ENCODE data around the gene SHROOM1. TPM values are rescaled to one million over a fixed set of nuclear protein-coding genes. Genes with fewer than 3 reads are reported as not detected.

Gene SHROOM1
- total and polyA plus RNA-seq, 2 donors (not counting 1 experiment from before 2014, with no cell fraction given): 1.3 to 2.3 TPM

DNA sequence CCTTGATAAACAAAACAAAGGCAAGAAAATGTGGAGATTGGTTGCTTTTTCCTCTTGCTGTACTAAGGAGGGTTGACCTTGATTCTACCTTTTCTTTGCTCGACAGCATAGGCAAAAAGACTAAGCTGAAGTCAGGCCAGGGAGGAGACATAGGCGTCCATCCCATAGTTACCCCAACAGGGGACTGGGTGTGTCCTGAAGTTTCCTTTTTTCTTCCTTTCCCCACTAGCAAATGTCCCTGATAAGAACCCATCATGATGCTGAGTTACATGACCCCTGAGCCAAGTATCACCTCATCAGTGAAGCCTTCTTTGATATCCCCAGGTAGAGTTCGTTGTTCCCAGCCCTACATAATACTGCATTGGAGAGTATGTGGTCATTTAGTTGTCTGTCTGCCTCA lies 9.9 kb upstream of the SHROOM1 start:
- Mint-ChIP-seq H3K9me3 (ENCODE audit: insufficient read depth) (no peaks in the 10 kb centered on the region), H3K4me3 (no peak overlapping the region), H3K27ac (no peak overlapping the region), H3K4me1 (peaks cover 2% of the 10 kb centered on the region), H3K27me3 (no peaks in the 10 kb centered on the region)
- ATAC-seq (ENCODE audit: low read depth) (no peak), DNase-seq (no peak)
- Histone ChIP-seq H4K20me1 (ENCODE audit: control insufficient read depth, insufficient read depth, low read length, poor library complexity, severe bottlenecking) (no peaks in the 10 kb centered on the region), H3K4me2 (replicated peaks; ENCODE audit: low read depth, low read length, poor library complexity, severe bottlenecking) (no peak overlapping the region), H3K27ac (ENCODE audit: low read length in 2 of 2) (no peak overlapping the region), H3K27me3 (replicated peaks in 1 of 4; ENCODE audit: control extremely low read depth in 1 of 4, control insufficient read depth in 3 of 4, insufficient read depth in 4 of 4, low read length in 3 of 4) (no peaks in the 10 kb centered on the region), H3K79me2 (ENCODE audit: control insufficient read depth, insufficient read depth, low read length) (no peaks in the 10 kb centered on the region), H2AFZ (ENCODE audit: insufficient read depth, low read depth, low read length, poor library complexity, severe bottlenecking) (no peak overlapping the region), H3K9ac (ENCODE audit: low read length) (no peak overlapping the region), H3K36me3 (replicated peaks in 1 of 2; ENCODE audit: control extremely low read depth in 1 of 2, control insufficient read depth in 1 of 2, extremely low read depth in 1 of 2, insufficient read depth in 2 of 2, low read length in 1 of 2) (no peaks in the 10 kb centered on the region), H3K9me3 (ENCODE audit: control extremely low read depth in 1 of 3, control insufficient read depth in 2 of 3, insufficient read depth in 1 of 3, low read length in 2 of 3) (peaks cover 0 to 4% (median 0%) of the 10 kb centered on the region in 3 donors), H3K4me3 (ENCODE audit: control extremely low read depth in 1 of 5, extremely low read depth in 1 of 5, insufficient read depth in 1 of 5, low read depth in 2 of 5, low read length in 4 of 5) (no peak overlapping the region), H3K4me1 (ENCODE audit: control insufficient read depth in 2 of 2, insufficient read depth in 2 of 2, low read length in 2 of 2) (no peaks in the 10 kb centered on the region)
- TF ChIP-seq EZH2 (IDR thresholded peaks at IDR 0.05; ENCODE audit: borderline replicate concordance, insufficient read depth, low read depth, low read length, poor library complexity, severe bottlenecking) (no peak), CTCF (IDR thresholded peaks at IDR 0.05) (no peak)
- intact Hi-C loops (cut with micrococcal nuclease): no loop called here
- CTCF ChIA-PET: interaction anchor here (1.0 kb wide), 1 partner anchor 11 kb away, joined by 3 read pairs; no protein-coding TSS in a partner anchor
- POLR2A ChIA-PET: interaction anchor here (1.0 kb wide), 1 partner anchor 9 kb away, joined by 3 read pairs; the partner anchor contains the start of gene SHROOM1
- 92% methylated on average over 2 of the region's 3 CpGs for WGBS (ENCODE audit: insufficient coverage)

DNA sequence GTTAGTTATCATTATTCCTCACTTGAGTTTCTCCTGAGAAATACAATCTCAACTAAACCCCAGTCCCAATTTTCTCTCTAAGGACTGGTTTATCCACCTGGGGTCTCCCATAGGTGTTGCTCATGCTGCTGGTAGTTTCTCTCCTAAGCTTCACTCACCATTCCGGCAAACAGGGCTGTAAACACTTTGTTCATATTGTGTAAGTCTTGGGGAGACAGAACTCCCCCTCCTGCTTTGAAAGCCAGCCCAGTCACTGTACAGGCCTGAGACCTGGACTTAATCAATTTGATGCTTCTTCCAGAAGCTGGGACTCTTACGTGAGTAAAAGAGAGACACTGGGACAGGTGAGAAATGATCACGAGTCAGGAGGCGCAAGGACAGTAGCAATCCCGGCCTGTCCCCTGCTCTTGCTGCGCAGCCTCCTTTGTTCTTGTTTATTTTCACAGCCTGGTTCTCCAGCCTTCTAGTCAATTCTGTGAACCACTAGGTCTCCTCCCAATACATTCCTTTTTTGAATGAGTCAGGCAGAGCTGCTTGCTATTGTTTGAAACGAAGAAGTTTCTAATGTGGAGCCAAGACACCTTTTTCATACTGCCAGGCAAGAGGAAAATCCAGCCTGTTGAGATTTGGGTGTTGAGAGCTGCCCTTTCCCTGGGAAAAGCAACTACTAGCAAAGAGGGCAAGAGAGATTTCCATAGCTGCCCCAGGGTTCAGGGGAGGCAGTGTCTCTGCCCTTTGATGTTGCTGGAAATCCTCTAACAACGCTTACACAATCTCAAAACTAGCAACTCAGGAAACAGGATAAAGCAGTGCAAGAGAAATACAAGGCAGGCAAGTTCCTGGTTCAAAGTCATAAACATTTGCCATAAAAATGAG lies 9.2 kb upstream of the SHROOM1 start:
- ChIA-PET CTCF (interaction anchor here (1.0 kb wide), 1 partner anchor 10 kb away, joined by 3 read pairs; no protein-coding TSS in a partner anchor), POLR2A (interaction anchor here (1.0 kb wide), 1 partner anchor 9 kb away, joined by 3 read pairs; the partner anchor contains the start of gene SHROOM1)
- Histone ChIP-seq H4K20me1 (ENCODE audit: control insufficient read depth, insufficient read depth, low read length, poor library complexity, severe bottlenecking) (no peaks in the 10 kb centered on the region), H2AFZ (ENCODE audit: insufficient read depth, low read depth, low read length, poor library complexity, severe bottlenecking) (no peak overlapping the region), H3K9ac (ENCODE audit: low read length) (no peak overlapping the region), H3K36me3 (replicated peaks in 1 of 2; ENCODE audit: control extremely low read depth in 1 of 2, control insufficient read depth in 1 of 2, extremely low read depth in 1 of 2, insufficient read depth in 2 of 2, low read length in 1 of 2) (no peaks in the 10 kb centered on the region), H3K27ac (ENCODE audit: low read length in 2 of 2) (no peak overlapping the region), H3K4me1 (ENCODE audit: control insufficient read depth in 2 of 2, insufficient read depth in 2 of 2, low read length in 2 of 2) (no peaks in the 10 kb centered on the region), H3K79me2 (ENCODE audit: control insufficient read depth, insufficient read depth, low read length) (no peaks in the 10 kb centered on the region), H3K27me3 (replicated peaks in 1 of 4; ENCODE audit: control extremely low read depth in 1 of 4, control insufficient read depth in 3 of 4, insufficient read depth in 4 of 4, low read length in 3 of 4) (no peaks in the 10 kb centered on the region), H3K9me3 (ENCODE audit: control extremely low read depth in 1 of 3, control insufficient read depth in 2 of 3, insufficient read depth in 1 of 3, low read length in 2 of 3) (peaks cover 0 to 4% (median 0%) of the 10 kb centered on the region in 3 donors), H3K4me2 (replicated peaks; ENCODE audit: low read depth, low read length, poor library complexity, severe bottlenecking) (no peak overlapping the region), H3K4me3 (ENCODE audit: control extremely low read depth in 1 of 5, extremely low read depth in 1 of 5, insufficient read depth in 1 of 5, low read depth in 2 of 5, low read length in 4 of 5) (no peak overlapping the region)
- Mint-ChIP-seq H3K4me3 (no peak overlapping the region), H3K27ac (no peak overlapping the region), H3K27me3 (no peaks in the 10 kb centered on the region), H3K9me3 (ENCODE audit: insufficient read depth) (no peaks in the 10 kb centered on the region), H3K4me1 (peaks cover 2% of the 10 kb centered on the region)
- no peak for ATAC-seq (ENCODE audit: low read depth)
- WGBS (ENCODE audit: insufficient coverage): 92% methylated on average over 5 of the region's 8 CpGs
- intact Hi-C loops (cut with micrococcal nuclease): no loop called here
- DNase-seq: no peak
- TF ChIP-seq EZH2 (IDR thresholded peaks at IDR 0.05; ENCODE audit: borderline replicate concordance, insufficient read depth, low read depth, low read length, poor library complexity, severe bottlenecking) (no peak), CTCF (IDR thresholded peaks at IDR 0.05) (no peak)

Measured in B cell (primary cell).